ENCODE data around the gene FIBCD1. TPM values are rescaled to one million over a fixed set of nuclear protein-coding genes. Genes with fewer than 3 reads are reported as not detected.

Gene FIBCD1
- total RNA-seq, 2 experiments from 2014 or later: not detected

DNA sequence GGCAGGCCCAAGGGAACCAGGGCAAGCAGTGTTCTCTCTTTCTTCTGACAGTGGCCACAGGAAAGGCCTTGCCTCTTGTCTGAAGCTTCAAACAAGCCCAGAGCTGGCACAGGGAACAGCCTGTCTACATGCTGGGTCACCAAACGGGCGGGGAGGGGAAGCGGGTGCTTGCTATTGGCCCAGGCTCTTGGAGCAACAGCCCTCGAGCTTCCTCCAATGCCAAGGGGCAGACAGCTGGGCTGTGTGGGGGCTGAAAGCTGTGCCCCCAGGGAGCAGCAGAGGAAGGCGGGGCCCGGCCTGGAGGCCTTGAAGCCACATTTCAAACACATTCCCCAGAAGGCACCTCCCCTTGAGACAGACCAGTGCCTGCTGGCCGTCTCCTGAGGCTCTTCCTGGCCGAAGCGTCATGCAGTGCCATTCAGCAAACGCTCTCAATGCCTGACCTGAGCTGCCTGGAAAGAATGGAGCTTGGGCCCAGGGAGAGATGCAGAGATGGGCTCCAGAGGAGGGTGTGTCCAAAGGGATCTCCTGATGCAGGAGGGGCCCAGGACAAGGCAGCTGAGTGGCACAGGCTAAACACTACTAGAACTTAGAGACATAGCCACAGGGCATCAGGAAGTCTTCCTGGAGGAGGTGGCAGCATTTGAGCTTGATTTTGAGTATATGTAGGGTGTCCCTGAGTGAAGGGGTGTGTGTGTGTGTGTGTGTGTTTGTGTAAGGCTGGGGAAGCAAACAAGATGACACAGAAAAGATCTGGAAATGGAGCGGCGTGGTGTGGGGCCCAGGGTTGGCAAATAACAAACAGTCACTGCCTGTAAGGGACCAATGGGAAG is 2.5 kb downstream of the FIBCD1 start:
- peaks cover 10% of the 10 kb centered on the region for H3K4me1 Mint-ChIP-seq (ENCODE audit: low read depth)
- H3K9me3 Mint-ChIP-seq: no peaks in the 10 kb centered on the region
- no peak overlapping the region for H3K4me3 Mint-ChIP-seq
- DNase-seq: no peak
- H3K27me3 Mint-ChIP-seq (ENCODE audit: low read depth): peaks cover 62% of the 10 kb centered on the region
- CTCF ChIA-PET: interaction anchor here (0.8 kb wide), 1 partner anchor 71 kb away, joined by 3 read pairs; no protein-coding TSS in a partner anchor
- H3K27ac Mint-ChIP-seq: no peak overlapping the region
- intact Hi-C loops (cut with micrococcal nuclease): no loop called here
- no peaks in the 10 kb centered on the region for H3K36me3 Mint-ChIP-seq (ENCODE audit: low read depth)

DNA sequence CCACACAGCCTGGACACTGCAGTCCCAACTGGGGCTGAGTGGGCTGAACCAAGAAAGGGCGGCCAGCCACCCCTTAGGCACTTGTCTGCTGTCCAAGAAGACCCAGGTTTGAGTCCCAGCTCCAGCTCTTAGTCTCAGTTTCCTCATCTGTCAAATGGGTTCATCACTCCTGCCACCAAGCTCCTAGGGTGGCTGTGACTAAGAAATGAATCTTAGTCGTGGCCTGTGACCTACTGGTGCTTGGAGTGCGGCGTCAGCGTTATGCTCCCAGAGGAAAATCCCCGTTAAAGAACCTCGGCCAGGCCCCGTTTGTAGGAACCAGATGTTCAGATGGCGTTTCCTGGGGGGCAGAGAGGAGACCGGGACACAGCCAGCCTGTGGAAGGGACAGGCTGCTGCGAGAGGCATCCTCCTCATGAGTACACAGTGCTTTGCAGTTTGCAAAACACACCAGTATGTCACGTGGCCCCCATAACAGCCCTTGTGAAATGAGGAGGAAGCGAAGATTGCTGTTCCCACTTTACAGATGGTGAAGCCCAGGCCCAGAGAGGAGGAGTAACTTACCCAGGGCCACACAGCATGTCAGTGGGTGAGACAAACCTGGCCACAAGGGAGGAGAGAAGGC is 3.3 kb downstream of the FIBCD1 start:
- intact Hi-C loops (cut with micrococcal nuclease): no loop called here
- Mint-ChIP-seq H3K27ac (no peak overlapping the region), H3K9me3 (no peaks in the 10 kb centered on the region), H3K4me3 (no peak overlapping the region), H3K36me3 (ENCODE audit: low read depth) (no peaks in the 10 kb centered on the region), H3K27me3 (ENCODE audit: low read depth) (peaks cover 55% of the 10 kb centered on the region), H3K4me1 (ENCODE audit: low read depth) (peaks cover 5% of the 10 kb centered on the region)
- CTCF ChIA-PET: interaction anchor here (0.8 kb wide), 1 partner anchor 70 kb away, joined by 3 read pairs; no protein-coding TSS in a partner anchor
- no peak for DNase-seq

DNA sequence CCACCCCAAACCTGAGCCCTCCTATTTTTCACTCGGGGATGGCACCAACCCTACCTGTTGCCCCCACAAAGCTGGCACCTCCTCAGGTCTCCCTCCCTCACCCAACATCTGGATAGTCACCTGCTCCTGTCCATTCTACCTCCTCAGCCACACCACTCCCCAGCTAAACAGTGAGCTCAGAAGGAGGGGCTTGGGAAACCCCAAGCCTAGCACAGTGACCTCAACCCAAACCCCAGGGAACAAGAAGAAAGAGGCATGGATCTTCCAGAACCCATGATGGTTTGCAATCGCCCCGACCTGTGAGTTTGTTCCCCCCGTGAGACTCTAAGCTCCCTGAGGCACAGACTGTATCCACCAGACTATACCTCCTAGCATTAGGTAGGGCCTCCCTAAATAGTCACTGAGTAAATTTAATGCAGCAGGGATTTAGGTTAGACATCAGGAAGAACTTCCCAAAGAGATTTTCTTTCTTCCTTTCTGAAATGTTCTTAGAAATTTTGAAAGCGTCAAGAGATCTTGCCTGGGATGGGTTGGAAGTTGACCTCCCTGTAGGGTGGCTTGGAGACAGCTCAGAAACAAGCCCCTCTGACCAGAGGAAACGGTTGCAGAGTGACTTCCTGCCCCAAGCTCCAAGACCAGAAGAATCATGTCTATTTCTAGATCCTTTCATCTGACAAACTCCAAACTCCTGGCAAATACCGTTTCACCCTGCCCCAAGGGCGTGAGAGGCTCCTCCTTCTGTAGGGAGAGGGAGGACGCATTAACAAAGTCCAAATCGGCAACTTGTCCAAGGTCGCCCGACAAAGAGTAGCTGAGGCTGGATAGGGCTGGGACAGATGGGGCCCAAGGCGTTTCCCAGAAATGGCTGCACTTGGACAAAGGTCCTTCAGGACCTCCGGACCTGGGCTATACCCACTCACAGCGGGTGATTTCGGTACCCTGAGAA is 4.1 kb downstream of the FIBCD1 start:
- no peaks in the 10 kb centered on the region for H3K36me3 Mint-ChIP-seq (ENCODE audit: low read depth)
- no peak overlapping the region for H3K4me3 Mint-ChIP-seq
- CTCF ChIA-PET: no interaction called here
- no peak for DNase-seq
- peaks cover 50% of the 10 kb centered on the region for H3K27me3 Mint-ChIP-seq (ENCODE audit: low read depth)
- no peaks in the 10 kb centered on the region for H3K9me3 Mint-ChIP-seq
- no peak overlapping the region for H3K27ac Mint-ChIP-seq
- peaks cover 1% of the 10 kb centered on the region for H3K4me1 Mint-ChIP-seq (ENCODE audit: low read depth)
- intact Hi-C loops (cut with micrococcal nuclease): no loop called here

DNA sequence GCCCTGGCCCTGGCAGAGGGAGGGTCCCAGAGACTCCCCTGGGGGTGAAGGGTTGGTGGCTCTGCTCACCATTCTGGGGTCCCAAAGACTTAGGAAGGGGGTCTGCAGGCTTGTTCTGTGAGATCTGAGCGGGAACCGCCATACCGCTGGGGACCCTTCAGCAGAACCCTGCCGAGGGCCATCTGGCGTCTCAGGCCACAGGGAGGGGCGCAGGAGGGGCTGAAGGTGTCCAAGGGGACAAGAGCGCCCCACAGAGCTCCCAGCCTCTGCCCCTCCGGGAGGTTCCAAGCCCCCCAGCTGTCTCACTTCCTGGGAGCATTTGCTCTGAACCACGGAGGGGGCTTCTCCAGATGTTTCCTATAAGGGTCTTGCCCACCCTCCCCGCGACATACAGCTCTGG is 4.8 kb downstream of the FIBCD1 start:
- Mint-ChIP-seq H3K4me3 (no peak overlapping the region), H3K27me3 (ENCODE audit: low read depth) (peaks cover 47% of the 10 kb centered on the region), H3K4me1 (ENCODE audit: low read depth) (peaks cover 1% of the 10 kb centered on the region), H3K36me3 (ENCODE audit: low read depth) (no peaks in the 10 kb centered on the region), H3K27ac (no peak overlapping the region), H3K9me3 (no peaks in the 10 kb centered on the region)
- CTCF ChIA-PET: no interaction called here
- DNase-seq: no peak
- intact Hi-C loops (cut with micrococcal nuclease): no loop called here

DNA sequence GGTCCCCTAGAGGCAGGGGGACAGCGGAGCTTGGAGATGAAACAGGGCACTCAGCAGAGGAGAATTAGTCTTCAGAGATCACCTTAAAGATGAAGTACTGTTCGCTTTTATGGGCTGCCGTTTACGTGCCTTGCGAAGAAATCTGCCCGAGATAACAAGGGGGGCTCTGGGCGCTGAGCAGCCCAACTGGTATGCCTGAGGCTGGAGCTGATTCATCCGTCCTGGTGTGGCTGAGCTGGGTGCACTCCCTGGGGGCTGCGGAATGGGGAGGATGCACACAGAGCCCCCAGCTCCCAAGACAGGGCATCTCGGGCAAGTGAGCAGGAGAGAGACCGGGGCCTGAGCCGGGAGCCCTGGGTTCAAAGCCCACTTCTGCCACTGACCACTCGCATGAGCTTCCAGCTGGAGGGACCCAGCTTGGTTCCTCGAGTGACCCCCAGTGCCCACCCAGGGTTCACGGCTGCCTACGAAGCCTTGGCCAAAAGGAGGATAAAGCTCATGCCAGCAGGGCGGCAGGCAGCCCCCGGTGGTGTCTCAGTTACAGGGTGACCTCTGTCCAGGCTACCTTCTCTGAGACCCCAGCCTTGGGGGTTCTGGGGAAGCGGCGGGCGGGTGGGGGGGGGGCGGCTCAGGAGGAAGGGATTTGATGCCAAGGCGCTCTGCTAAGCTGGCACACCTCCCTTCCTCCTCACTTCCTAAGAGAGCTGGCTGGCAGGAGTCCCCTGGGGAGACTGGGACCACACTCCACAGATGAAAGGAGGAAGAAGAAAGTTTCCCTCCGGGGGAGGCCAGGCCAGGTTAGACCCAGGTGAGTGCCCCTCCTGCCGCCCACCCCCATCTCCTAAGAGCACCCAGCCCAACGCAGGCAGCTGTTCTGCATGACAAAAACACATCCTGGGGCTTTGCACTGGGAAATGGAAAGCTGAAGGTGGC is 5.7 kb downstream of the FIBCD1 start:
- H3K4me1 Mint-ChIP-seq (ENCODE audit: low read depth): no peaks in the 10 kb centered on the region
- no peak for DNase-seq
- H3K27me3 Mint-ChIP-seq (ENCODE audit: low read depth): peaks cover 45% of the 10 kb centered on the region
- CTCF ChIA-PET: interaction anchor here (1.2 kb wide), 1 partner anchor 65 kb away, joined by 3 read pairs; no protein-coding TSS in a partner anchor
- no peak overlapping the region for H3K4me3 Mint-ChIP-seq
- H3K36me3 Mint-ChIP-seq (ENCODE audit: low read depth): no peaks in the 10 kb centered on the region
- intact Hi-C loops (cut with micrococcal nuclease): no loop called here
- no peaks in the 10 kb centered on the region for H3K9me3 Mint-ChIP-seq
- no peak overlapping the region for H3K27ac Mint-ChIP-seq

DNA sequence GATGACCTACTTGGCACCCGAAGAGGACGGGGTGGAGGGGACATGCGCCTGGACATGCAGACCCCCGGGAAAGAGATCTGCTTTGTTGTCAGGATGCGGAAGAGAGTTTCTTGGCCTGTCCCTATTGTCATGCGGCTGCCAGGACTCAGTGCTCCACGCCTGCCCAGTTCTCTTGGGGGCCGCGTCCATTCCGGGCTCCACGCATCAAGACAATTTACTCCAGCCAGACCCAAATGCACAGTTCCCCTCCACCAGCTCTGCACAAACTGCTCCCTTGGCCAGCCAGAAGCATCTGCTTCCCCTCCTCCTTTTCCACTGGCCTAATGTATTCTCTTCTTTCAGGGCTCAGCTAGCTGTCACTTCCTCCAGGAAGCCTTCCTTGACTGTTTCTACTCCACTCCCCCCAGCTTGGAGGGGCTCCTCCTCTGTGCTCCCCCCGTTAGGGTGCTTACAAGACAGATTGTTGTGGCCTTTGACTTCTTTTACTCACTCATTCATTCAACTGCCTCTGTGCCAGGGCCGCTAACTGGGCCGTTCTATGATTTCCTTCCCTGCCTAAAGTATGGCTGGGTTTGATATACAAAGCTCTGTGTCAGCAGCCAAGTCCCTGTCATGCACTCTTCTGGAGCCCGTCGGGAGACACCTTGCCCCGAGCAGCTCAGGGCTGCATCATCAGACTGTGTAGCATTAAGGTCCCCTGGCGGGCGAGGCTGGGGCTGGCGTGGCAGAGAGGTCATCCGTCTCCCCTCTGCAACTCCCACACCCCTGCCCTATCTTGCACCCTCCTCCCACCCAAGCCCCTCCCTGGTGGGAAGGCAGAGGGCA is 6.6 kb downstream of the FIBCD1 start:
- DNase-seq: no peak
- intact Hi-C loops (cut with micrococcal nuclease): no loop called here
- CTCF ChIA-PET: interaction anchor here (1.2 kb wide), 1 partner anchor 66 kb away, joined by 3 read pairs; no protein-coding TSS in a partner anchor
- Mint-ChIP-seq H3K36me3 (ENCODE audit: low read depth) (no peaks in the 10 kb centered on the region), H3K27me3 (ENCODE audit: low read depth) (peaks cover 40% of the 10 kb centered on the region), H3K27ac (no peak overlapping the region), H3K4me3 (no peak overlapping the region), H3K9me3 (no peaks in the 10 kb centered on the region), H3K4me1 (ENCODE audit: low read depth) (no peaks in the 10 kb centered on the region)

DNA sequence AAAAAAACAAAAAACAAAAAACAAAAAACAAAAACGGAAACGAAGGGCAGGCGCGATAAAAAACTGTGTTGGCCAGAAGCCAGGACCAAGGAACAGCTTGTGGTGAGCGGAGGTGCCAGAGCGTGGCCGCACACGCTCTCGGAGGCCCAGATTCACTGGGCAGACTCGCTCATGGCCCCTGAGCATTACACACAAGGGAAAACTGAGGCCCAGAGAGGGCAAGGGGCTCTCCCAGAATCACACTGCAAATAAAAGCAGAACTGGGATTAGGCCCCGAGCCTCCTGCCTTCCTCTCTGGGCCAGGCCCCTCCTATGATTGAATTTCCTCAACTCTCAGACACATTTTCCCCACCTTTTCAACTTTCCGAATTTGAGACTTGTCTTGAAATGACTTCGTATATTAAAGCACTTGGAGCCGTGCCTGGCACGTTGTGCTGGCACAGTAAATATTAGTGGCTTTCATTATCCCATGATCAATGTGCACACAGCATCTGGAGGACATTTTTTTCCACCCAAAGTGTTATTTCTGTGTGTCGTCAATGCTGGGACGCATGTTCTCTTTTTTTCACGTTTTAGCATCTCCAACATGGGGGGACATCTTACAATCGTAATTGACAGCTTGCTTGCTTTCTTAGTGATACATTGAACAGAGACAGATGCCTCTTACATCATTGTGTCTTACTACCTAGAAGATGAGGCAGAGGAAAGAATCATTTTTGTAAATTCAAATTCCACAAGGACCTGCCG is 7.4 kb downstream of the FIBCD1 start:
- H3K4me3 Mint-ChIP-seq: no peak overlapping the region
- H3K27ac Mint-ChIP-seq: no peak overlapping the region
- no peaks in the 10 kb centered on the region for H3K4me1 Mint-ChIP-seq (ENCODE audit: low read depth)
- peaks cover 33% of the 10 kb centered on the region for H3K27me3 Mint-ChIP-seq (ENCODE audit: low read depth)
- no peak for DNase-seq
- intact Hi-C loops (cut with micrococcal nuclease): no loop called here
- H3K9me3 Mint-ChIP-seq: no peaks in the 10 kb centered on the region
- CTCF ChIA-PET: no interaction called here
- H3K36me3 Mint-ChIP-seq (ENCODE audit: low read depth): no peaks in the 10 kb centered on the region

DNA sequence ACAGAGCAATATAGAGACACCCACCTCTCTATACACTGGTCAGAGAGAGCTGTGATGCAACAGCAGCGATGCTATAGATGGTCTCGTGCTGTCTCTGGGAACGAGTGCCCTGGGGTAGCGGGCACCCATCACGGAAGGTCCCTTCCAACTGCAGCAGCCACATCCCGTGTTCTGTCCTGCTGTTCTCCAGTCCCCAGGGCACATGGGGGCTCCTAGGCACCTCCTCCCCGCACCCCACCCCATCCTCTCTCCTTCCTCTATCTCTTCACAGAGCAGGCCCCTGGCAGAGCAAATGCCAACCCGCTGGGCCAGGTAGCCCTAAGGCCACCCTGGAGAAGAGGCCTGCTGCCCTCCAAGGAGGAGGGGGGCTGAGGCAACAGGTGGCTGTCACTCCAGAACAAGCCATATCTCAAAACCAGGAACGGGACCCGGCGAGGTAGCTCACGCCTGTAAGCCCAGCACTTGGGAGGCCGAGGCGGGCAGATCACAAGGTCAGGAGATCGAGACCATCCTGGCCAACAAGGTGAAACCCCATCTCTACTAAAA is 8.2 kb downstream of the FIBCD1 start:
- Mint-ChIP-seq H3K4me3 (no peak overlapping the region), H3K9me3 (no peaks in the 10 kb centered on the region), H3K27ac (no peak overlapping the region), H3K4me1 (ENCODE audit: low read depth) (no peaks in the 10 kb centered on the region), H3K36me3 (ENCODE audit: low read depth) (no peaks in the 10 kb centered on the region), H3K27me3 (ENCODE audit: low read depth) (peaks cover 27% of the 10 kb centered on the region)
- DNase-seq: no peak
- CTCF ChIA-PET: no interaction called here
- intact Hi-C loops (cut with micrococcal nuclease): no loop called here

DNA sequence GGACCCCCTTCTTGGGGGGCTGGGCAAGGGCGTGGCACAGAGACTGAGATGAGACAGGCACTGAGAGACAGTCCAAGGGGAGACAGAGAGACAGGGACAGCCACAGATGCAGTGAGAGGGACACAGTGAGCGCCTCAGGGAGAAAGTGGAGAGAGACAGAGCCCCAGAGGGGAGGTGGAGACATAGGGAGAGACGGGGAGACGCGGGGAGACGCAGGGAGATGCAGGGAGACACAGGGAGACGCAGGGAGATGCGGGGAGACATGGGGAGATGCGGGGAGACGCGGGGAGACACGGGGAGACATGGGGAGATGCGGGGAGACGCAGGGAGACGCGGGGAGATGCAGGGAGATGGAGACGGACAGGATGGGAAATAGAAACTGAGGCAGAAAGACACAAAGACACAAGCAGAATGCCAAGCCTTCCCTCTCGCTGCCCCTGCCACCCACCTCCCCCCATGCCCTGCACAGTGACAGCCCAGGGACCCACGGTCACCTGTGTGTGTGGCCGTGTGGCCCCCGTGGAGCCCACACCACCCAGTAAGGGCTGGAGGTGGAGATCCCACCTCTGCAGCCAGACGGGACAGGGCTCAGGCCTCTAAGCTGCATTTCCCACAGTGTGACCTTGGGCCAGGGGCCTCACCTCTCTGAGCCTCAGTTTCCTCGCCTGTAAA is 8.8 kb downstream of the FIBCD1 start:
- Mint-ChIP-seq H3K27ac (no peak overlapping the region), H3K27me3 (ENCODE audit: low read depth) (peaks cover 26% of the 10 kb centered on the region), H3K36me3 (ENCODE audit: low read depth) (no peaks in the 10 kb centered on the region), H3K4me1 (ENCODE audit: low read depth) (no peaks in the 10 kb centered on the region), H3K9me3 (no peaks in the 10 kb centered on the region), H3K4me3 (no peak overlapping the region)
- no peak for DNase-seq
- intact Hi-C loops (cut with micrococcal nuclease): no loop called here
- CTCF ChIA-PET: no interaction called here

DNA sequence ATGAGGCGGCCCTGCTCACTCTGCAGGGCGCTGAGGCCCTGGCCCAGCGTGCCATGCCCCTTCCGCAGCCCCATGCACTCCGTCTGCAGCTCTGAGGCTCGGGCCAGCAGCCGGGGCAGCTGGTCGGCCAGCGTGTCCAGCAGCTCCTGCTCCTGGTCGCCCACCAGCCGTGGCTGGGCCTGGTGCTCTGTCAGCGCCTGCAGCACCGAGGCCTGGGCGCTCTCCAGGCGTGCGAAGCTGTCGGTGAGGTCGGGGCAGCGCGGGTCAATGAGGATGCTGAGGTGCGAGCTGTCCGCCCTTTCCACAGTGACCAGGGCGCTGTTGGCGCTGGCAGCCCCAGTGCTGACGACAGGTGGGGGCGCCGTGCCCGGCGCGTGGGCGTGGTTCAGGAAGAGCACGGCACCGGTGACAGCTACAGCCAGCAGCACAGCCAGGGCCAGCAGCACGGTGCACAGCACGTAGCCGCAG is 9.4 kb downstream of the FIBCD1 start:
- intact Hi-C loops (cut with micrococcal nuclease): no loop called here
- CTCF ChIA-PET: no interaction called here
- H3K4me3 Mint-ChIP-seq: no peak overlapping the region
- no peaks in the 10 kb centered on the region for H3K36me3 Mint-ChIP-seq (ENCODE audit: low read depth)
- peaks cover 19% of the 10 kb centered on the region for H3K27me3 Mint-ChIP-seq (ENCODE audit: low read depth)
- H3K27ac Mint-ChIP-seq: no peak overlapping the region
- H3K9me3 Mint-ChIP-seq: no peaks in the 10 kb centered on the region
- no peak for DNase-seq
- no peaks in the 10 kb centered on the region for H3K4me1 Mint-ChIP-seq (ENCODE audit: low read depth)
